HL-60 (cell line): ENCODE measurements around the gene ZBTB7C.

ENCODE experiments used
- DNase-seq, 2 experiments: peaks; one replicate each; pipeline ENCODE4 v3.0.0-alpha.2; 2010 to 2020; ENCODE audit warnings: low read depth in 1 of 2, low spot score in 1 of 2
- H3K27ac ChIP-seq: fragments of 250-450 bp; sonication (Bioruptor Pico); replicated peaks from 2 replicates; pipeline ENCODE4 v1.5.1; 2020; ENCODE audit warnings: mild to moderate bottlenecking, moderate library complexity
- H3K27me3 ChIP-seq: fragments of 250-450 bp; sonication (Bioruptor Pico); 2 replicates; pipeline ENCODE4 v1.5.1; 2021; ENCODE audit warnings: mild to moderate bottlenecking, moderate library complexity; ENCODE audit not compliant: insufficient read depth, poor library complexity, severe bottlenecking
- H3K4me3 ChIP-seq: replicated peaks from 2 replicates; pipeline ENCODE4 v1.5.1; 2011; ENCODE audit warnings: mild to moderate bottlenecking, control low read depth, low read length; ENCODE audit not compliant: insufficient read depth
- CTCF ChIP-seq: IDR thresholded peaks from one replicate; pipeline ENCODE4 v1.5.1; 2011; ENCODE audit warnings: low read length, control low read depth, inconsistent platforms; ENCODE audit not compliant: insufficient read depth
- GABPA ChIP-seq: IDR thresholded peaks from 2 replicates; pipeline ENCODE4 v1.6.1; 2012; ENCODE audit warnings: low read depth
- POLR2AphosphoS5 ChIP-seq: IDR thresholded peaks from 2 replicates; pipeline ENCODE4 v1.6.1; 2012; ENCODE audit warnings: low read depth
- SPI1 ChIP-seq: IDR thresholded peaks from 2 replicates; pipeline ENCODE4 v1.6.1; 2012; ENCODE audit warnings: low read depth, mild to moderate bottlenecking, borderline replicate concordance
- TF ChIP-seq, protein P1 (sequence below): IDR thresholded peaks from 2 replicates; pipeline ENCODE4 v1.6.1; 2012; ENCODE audit warnings: low read depth; ENCODE audit not compliant: insufficient replicate concordance

The ZBTB7C gene

GRCh38 chr18:48326901-48327675 lies 82.1 kb downstream of the ZBTB7C start:
- TF ChIP-seq, protein P1, sequence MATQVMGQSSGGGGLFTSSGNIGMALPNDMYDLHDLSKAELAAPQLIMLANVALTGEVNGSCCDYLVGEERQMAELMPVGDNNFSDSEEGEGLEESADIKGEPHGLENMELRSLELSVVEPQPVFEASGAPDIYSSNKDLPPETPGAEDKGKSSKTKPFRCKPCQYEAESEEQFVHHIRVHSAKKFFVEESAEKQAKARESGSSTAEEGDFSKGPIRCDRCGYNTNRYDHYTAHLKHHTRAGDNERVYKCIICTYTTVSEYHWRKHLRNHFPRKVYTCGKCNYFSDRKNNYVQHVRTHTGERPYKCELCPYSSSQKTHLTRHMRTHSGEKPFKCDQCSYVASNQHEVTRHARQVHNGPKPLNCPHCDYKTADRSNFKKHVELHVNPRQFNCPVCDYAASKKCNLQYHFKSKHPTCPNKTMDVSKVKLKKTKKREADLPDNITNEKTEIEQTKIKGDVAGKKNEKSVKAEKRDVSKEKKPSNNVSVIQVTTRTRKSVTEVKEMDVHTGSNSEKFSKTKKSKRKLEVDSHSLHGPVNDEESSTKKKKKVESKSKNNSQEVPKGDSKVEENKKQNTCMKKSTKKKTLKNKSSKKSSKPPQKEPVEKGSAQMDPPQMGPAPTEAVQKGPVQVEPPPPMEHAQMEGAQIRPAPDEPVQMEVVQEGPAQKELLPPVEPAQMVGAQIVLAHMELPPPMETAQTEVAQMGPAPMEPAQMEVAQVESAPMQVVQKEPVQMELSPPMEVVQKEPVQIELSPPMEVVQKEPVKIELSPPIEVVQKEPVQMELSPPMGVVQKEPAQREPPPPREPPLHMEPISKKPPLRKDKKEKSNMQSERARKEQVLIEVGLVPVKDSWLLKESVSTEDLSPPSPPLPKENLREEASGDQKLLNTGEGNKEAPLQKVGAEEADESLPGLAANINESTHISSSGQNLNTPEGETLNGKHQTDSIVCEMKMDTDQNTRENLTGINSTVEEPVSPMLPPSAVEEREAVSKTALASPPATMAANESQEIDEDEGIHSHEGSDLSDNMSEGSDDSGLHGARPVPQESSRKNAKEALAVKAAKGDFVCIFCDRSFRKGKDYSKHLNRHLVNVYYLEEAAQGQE = no peak
- TF ChIP-seq CTCF (no peak), SPI1 (no peak), POLR2AphosphoS5 (no peak), GABPA (no peak)
- no peak for DNase-seq
- peaks cover 4% of the 10 kb centered on the region for H3K27me3 ChIP-seq
- no peak overlapping the region for H3K27ac ChIP-seq
- H3K4me3 ChIP-seq = no peak overlapping the region

DNA sequence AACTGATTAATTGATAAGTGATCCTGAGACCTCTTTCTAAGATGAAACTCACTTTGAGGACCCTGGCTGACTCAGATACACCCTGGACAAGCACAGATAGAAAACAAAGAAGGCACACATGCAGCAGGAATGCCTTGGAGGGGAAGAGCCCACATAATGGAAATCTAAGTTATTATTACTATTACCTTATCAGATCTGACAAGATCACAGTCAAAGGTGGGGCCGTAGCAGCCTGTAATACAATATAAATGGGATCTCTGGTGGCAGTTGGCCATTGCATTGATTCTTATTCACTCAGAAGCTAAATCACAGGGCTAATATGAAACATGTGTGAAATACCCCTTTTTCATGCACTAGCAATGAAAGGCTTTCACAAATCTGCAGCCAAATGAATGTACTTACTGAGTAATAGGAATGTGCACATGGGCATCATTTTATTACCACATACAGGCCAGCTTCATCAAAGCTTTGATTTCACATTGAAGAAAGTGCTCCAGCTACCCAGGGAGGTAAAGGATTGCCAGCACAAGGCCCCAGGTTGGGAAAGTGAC lies 84.0 kb downstream of the ZBTB7C start:
- H3K27ac ChIP-seq = no peak overlapping the region
- no peak overlapping the region for H3K4me3 ChIP-seq
- TF ChIP-seq SPI1 (no peak), GABPA (no peak), CTCF (no peak), POLR2AphosphoS5 (no peak)
- TF ChIP-seq, protein P1 = no peak
- DNase-seq = no peak
- H3K27me3 ChIP-seq = peaks cover 3% of the 10 kb centered on the region

GRCh38 chr18:48324651-48325050 lies 84.5 kb downstream of the ZBTB7C start:
- Histone ChIP-seq H3K27ac (no peak overlapping the region), H3K4me3 (no peak overlapping the region), H3K27me3 (no peaks in the 10 kb centered on the region)
- DNase-seq = no peak
- TF ChIP-seq CTCF (no peak), POLR2AphosphoS5 (no peak), GABPA (no peak), SPI1 (no peak)
- TF ChIP-seq, protein P1 = no peak
